Astrocyte (in vitro differentiated cells and primary cell): ENCODE results near the gene FUBP3.

Experiments
- CTCF ChIP-seq: IDR thresholded peaks from 2 replicates; pipeline ENCODE4 v1.5.1; 2011; ENCODE audit warnings: low read depth, mild to moderate bottlenecking, inconsistent platforms, low read length, moderate library complexity; ENCODE audit not compliant: insufficient read depth
- EZH2 ChIP-seq: IDR thresholded peaks from 2 replicates; pipeline ENCODE4 v1.6.1; 2012; ENCODE audit warnings: mild to moderate bottlenecking, low read length, inconsistent platforms; ENCODE audit not compliant: insufficient read depth

- TF ChIP-seq CTCF (no peak), EZH2 (no peak)
Observed at GRCh38 chr9:130639866-130640555, 60.6 kb downstream of the FUBP3 start.
